Upper lobe of left lung (tissue), 6 donors: Measurements from ENCODE around the gene NUP153. TPM values are rescaled to one million over a fixed set of nuclear protein-coding genes. Genes with fewer than 3 reads are reported as not detected.

ENCODE experiments used
- ATAC-seq, 2 donors: fragments of 200-7000 bp; cut with Tn5 transposase; one replicate each; pipeline ENCODE4 v1.9.1; 2022; ENCODE audit warnings: mild to moderate bottlenecking in 2 of 2, moderate library complexity in 2 of 2; ENCODE audit not compliant: low FRiP score in 2 of 2
- DNase-seq, 2 donors: peaks; one replicate each; pipeline ENCODE4 v3.0.0-alpha.2; 2019 to 2020
- H3K27ac ChIP-seq, 4 donors: fragments of 200-600 bp; sonication (generic); one replicate each; pipeline ENCODE4 v1.5.1; 2016 to 2019
- H3K27me3 ChIP-seq, 4 donors: fragments of 200-600 bp; sonication (generic); one replicate each; pipeline ENCODE4 v1.5.1; 2017 to 2019
- H3K36me3 ChIP-seq, 4 donors: fragments of 200-600 bp; sonication (generic); one replicate each; pipeline ENCODE4 v1.5.1; 2016 to 2019
- H3K4me1 ChIP-seq, 4 donors: fragments of 200-600 bp; sonication (generic); one replicate each; pipeline ENCODE4 v1.5.1; 2018 to 2019
- H3K4me3 ChIP-seq, 4 donors: fragments of 200-600 bp; sonication (generic); one replicate each; pipeline ENCODE4 v1.5.1; 2017 to 2019; ENCODE audit warnings: mild to moderate bottlenecking in 2 of 4, moderate library complexity in 1 of 4
- H3K9me3 ChIP-seq, 4 donors: fragments of 200-600 bp; sonication (generic); one replicate each; pipeline ENCODE4 v1.5.1; 2018 to 2019
- EP300 ChIP-seq, 4 donors: sonication (generic); formaldehyde crosslinking; IDR thresholded peaks; one replicate each; pipeline ENCODE4 v1.5.1; 2017; ENCODE audit warnings: antibody characterized with exemption in 4 of 4, control low read depth in 2 of 4
- POLR2A ChIP-seq, 4 donors: fragments of 450-650 bp; IDR thresholded peaks; one replicate each; pipeline ENCODE4 v1.5.1; 2016 to 2017; ENCODE audit warnings: antibody characterized with exemption in 4 of 4, mild to moderate bottlenecking in 2 of 4
- POLR2AphosphoS5 ChIP-seq, 2 donors: sonication (generic); formaldehyde crosslinking; IDR thresholded peaks; one replicate each; pipeline ENCODE4 v1.5.1; 2017; ENCODE audit warnings: antibody characterized with exemption in 2 of 2
- WGBS, 2 donors: methylation state at CpG; one replicate each; pipeline ENCODE4 v1.1.5; 2017 to 2018; 5-methylcytosine and 5-hydroxymethylcytosine counted together
- total RNA-seq, 6 donors: library from RNA; depleted of rRNA in 4 of 6; stranded (reverse); fragments of >200 nt in 4 of 6; gene quantifications; one replicate each; pipeline versions ENCODE4 v1.1.0 to v1.2.1, GENCODE V29; 2016 to 2021
- TF ChIP-seq, protein P1 (sequence below), 6 experiments: fragments of 450-650 bp in 4 of 6; fragments of 200-600 bp in 2 of 6; sonication (generic) in 2 of 6; IDR thresholded peaks; one replicate each; pipeline ENCODE4 v1.5.1; 2016 to 2019; ENCODE audit warnings: antibody characterized with exemption in 6 of 6
- donor health status: DM: no; HTN: no; CAD: no; lungs with moderate emphysema.
- donor health status: DM: no; HTN: yes; CAD: no; lungs with severe emphysema.

The NUP153 gene
- total RNA-seq, 6 donors from 2014 or later: 16.9 to 43.8 (median 29.0) TPM

DNA sequence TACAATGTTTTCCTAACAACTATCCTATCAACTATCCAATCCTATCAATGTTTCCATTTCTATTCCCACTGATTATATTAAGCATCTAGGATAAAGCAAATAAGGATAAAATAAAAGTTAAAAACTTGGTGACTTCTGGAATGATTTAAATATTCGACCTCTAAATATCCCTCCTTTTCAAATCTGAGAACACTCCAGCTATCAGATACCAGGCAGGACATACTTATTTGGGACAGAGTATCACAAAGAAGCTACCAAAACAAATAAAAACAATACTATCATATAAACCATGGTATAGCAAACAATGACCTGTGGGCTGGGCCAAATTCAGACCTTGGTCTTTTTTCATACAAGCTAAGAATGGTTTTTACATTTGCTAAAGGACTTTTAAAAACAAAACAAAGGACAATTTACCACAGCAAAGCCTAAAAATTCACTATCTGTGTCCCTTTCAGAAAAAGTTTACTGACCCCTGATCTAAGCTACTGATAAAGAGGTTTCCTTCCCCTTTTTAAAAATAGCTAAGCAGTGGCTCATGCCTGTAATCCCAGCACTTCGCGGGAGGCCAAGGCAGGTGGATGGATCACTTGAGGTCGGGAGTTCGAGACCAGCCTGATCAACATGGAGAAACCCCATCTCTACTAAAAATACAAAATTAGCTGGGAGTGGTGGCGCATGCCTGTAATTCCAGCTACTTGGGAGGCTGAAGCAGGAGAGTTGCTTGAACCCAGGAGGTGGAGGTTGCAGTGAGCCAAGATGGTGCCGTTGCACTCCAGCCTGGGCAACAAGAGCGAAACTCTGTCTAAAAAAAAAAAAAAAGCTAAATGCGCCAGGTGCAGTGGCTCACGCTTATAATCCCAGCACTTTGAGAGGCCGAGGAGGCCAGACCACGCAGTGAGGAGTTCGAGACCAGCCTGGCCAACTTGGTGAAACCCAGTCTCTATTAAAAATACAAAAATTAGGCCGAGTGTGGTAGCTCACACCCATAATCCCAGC is 6.0 kb downstream of the NUP153 start:
- Histone ChIP-seq H3K27me3 (no peaks in the 10 kb centered on the region), H3K4me3 (no peak overlapping the region), H3K9me3 (no peaks in the 10 kb centered on the region), H3K27ac (peak overlapping the region in 1 of 4 donors; percentile 23), H3K4me1 (peaks cover 47 to 52% (median 48%) of the 10 kb centered on the region in 4 donors), H3K36me3 (no peaks in the 10 kb centered on the region)
- ATAC-seq (no peak), DNase-seq (no peak)
- no peak for TF ChIP-seq POLR2AphosphoS5 (IDR thresholded peaks at IDR 0.05)
- TF ChIP-seq, protein P1, sequence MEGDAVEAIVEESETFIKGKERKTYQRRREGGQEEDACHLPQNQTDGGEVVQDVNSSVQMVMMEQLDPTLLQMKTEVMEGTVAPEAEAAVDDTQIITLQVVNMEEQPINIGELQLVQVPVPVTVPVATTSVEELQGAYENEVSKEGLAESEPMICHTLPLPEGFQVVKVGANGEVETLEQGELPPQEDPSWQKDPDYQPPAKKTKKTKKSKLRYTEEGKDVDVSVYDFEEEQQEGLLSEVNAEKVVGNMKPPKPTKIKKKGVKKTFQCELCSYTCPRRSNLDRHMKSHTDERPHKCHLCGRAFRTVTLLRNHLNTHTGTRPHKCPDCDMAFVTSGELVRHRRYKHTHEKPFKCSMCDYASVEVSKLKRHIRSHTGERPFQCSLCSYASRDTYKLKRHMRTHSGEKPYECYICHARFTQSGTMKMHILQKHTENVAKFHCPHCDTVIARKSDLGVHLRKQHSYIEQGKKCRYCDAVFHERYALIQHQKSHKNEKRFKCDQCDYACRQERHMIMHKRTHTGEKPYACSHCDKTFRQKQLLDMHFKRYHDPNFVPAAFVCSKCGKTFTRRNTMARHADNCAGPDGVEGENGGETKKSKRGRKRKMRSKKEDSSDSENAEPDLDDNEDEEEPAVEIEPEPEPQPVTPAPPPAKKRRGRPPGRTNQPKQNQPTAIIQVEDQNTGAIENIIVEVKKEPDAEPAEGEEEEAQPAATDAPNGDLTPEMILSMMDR (IDR thresholded peaks at IDR 0.05): no peak
- no peak for TF ChIP-seq POLR2A (IDR thresholded peaks at IDR 0.05)
- no peak for TF ChIP-seq EP300 (IDR thresholded peaks at IDR 0.05)
- WGBS, 2 donors: 80 to 87% methylated on average over 14 of the region's 14 CpGs

- H3K27ac ChIP-seq: no peak overlapping the region
- H3K4me3 ChIP-seq: no peak overlapping the region
- DNase-seq (no peak), ATAC-seq (no peak)
- H3K4me1 ChIP-seq: peaks cover 0 to 10% (median 3%) of the 10 kb centered on the region in 4 donors
- whole genome bisulfite sequencing, 2 donors: 94 to 96% methylated on average over 4 of the region's 4 CpGs
- peaks cover 0 to 10% (median 3%) of the 10 kb centered on the region in 4 donors for H3K36me3 ChIP-seq
- H3K9me3 ChIP-seq: no peaks in the 10 kb centered on the region
- no peaks in the 10 kb centered on the region for H3K27me3 ChIP-seq
- TF ChIP-seq, protein P1 (IDR thresholded peaks at IDR 0.05): no peak
- TF ChIP-seq POLR2A (IDR thresholded peaks at IDR 0.05): no peak
- TF ChIP-seq EP300 (IDR thresholded peaks at IDR 0.05): no peak
- TF ChIP-seq POLR2AphosphoS5 (IDR thresholded peaks at IDR 0.05): no peak
Measured at GRCh38 chr6:17691925-17692538, 14.7 kb downstream of the NUP153 start.

DNA sequence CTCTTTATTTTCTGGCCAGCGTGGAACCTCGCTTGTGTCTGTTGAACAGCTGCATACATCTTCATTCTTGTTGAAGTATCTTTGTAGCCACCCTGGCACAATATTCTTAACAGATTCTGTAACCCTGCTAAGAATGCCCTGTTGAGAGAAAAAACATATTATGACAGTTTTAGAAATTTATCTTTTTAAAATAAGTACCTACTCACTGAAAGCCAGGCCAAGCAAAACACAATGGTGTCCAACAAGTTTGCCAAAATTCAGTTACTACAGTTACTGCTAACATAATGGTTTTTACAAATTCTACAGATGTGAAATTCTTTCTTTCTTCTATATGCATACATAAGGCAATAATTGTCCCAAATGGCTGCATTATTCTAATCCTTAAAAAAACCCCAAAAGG is 18.2 kb downstream of the NUP153 start:
- Histone ChIP-seq H3K27ac (no peak overlapping the region), H3K36me3 (peaks cover 0 to 10% (median 6%) of the 10 kb centered on the region in 4 donors), H3K9me3 (no peaks in the 10 kb centered on the region), H3K4me3 (no peak overlapping the region), H3K27me3 (no peaks in the 10 kb centered on the region), H3K4me1 (peaks cover 0 to 10% (median 2%) of the 10 kb centered on the region in 4 donors)
- TF ChIP-seq POLR2AphosphoS5 (IDR thresholded peaks at IDR 0.05) (no peak), POLR2A (IDR thresholded peaks at IDR 0.05) (no peak), EP300 (IDR thresholded peaks at IDR 0.05) (no peak)
- TF ChIP-seq, protein P1 (IDR thresholded peaks at IDR 0.05): no peak
- 85 to 87% methylated on average over 2 of the region's 2 CpGs for WGBS, 2 donors
- no peak for DNase-seq
- ATAC-seq: no peak

GRCh38 chr6:17687136-17687535 is 19.6 kb downstream of the NUP153 start:
- Histone ChIP-seq H3K27me3 (no peaks in the 10 kb centered on the region), H3K36me3 (peaks cover 0 to 13% (median 6%) of the 10 kb centered on the region in 4 donors), H3K9me3 (no peaks in the 10 kb centered on the region), H3K27ac (no peak overlapping the region), H3K4me1 (peaks cover 0 to 6% (median 0%) of the 10 kb centered on the region in 4 donors), H3K4me3 (no peak overlapping the region)
- DNase-seq: no peak
- no peak for TF ChIP-seq POLR2A (IDR thresholded peaks at IDR 0.05)
- TF ChIP-seq, protein P1 (IDR thresholded peaks at IDR 0.05): no peak
- TF ChIP-seq EP300 (IDR thresholded peaks at IDR 0.05): no peak
- no peak for TF ChIP-seq POLR2AphosphoS5 (IDR thresholded peaks at IDR 0.05)
- no peak for ATAC-seq
- 50 to 61% methylated on average over 1 of the region's 1 CpG for WGBS, 2 donors
